Uterus (tissue), 2 donors: ENCODE data around the gene ANP32B.
"Not testable (repeated sequence)": the region's sequence is repeated elsewhere in the genome, so short reads cannot be mapped to it uniquely, and the experiment has no call there.

Source experiments
- POLR2A ChIP-seq, 2 donors: fragments of 450-650 bp; IDR thresholded peaks; one replicate each; pipeline ENCODE4 v1.6.1; 2016; ENCODE audit warnings: antibody characterized with exemption in 2 of 2, mild to moderate bottlenecking in 1 of 2, moderate library complexity in 1 of 2
- TF ChIP-seq, protein P1 (sequence below), 4 experiments: fragments of 200-600 bp in 2 of 4; fragments of 450-650 bp in 2 of 4; sonication (generic) in 2 of 4; IDR thresholded peaks; one replicate each; pipeline ENCODE4 v1.5.1; 2016 to 2019; ENCODE audit warnings: antibody characterized with exemption in 4 of 4, mild to moderate bottlenecking in 2 of 4, moderate library complexity in 1 of 4

DNA sequence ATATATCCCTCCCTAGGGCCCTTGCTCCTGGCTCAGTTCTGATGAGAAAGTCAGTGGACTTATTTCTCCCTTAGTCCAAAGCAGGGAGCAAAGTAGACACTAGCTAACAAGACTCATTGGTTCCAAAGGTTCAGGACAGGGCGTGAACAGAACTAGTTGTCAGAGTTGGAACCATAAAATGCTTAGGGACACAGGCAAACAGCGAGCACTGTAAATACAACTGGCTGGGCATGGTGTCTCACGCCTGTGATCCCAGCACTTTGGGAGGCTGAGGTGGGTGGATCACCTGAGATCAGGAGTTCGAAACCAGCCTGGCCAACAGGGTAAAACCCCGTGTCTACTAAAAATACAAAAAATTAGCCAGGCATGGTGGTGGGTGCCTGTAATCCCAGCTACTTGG is 36.7 kb downstream of the ANP32B start:
- TF ChIP-seq, protein P1, sequence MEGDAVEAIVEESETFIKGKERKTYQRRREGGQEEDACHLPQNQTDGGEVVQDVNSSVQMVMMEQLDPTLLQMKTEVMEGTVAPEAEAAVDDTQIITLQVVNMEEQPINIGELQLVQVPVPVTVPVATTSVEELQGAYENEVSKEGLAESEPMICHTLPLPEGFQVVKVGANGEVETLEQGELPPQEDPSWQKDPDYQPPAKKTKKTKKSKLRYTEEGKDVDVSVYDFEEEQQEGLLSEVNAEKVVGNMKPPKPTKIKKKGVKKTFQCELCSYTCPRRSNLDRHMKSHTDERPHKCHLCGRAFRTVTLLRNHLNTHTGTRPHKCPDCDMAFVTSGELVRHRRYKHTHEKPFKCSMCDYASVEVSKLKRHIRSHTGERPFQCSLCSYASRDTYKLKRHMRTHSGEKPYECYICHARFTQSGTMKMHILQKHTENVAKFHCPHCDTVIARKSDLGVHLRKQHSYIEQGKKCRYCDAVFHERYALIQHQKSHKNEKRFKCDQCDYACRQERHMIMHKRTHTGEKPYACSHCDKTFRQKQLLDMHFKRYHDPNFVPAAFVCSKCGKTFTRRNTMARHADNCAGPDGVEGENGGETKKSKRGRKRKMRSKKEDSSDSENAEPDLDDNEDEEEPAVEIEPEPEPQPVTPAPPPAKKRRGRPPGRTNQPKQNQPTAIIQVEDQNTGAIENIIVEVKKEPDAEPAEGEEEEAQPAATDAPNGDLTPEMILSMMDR (IDR thresholded peaks at IDR 0.05): not testable (repeated sequence)
- TF ChIP-seq POLR2A (IDR thresholded peaks at IDR 0.05): not testable (repeated sequence)
